Stimulated activated CD8-positive, alpha-beta memory T cell treated with anti-CD3 and anti-CD28 coated beads, Interleukin-7, amount 100 ng/mL, for 24 hours (primary cell): Measurements from ENCODE around the gene AR.

Experiments used
- DNase-seq: peaks from one replicate; pipeline ENCODE4 v3.0.0-alpha.2; 2020; ENCODE audit warnings: low read depth

AR gene

GRCh38 chrX:67543818-67544217 is at the start of gene AR:
Gene AR (plus strand): TSS chrX:67544021. CDS start chrX:67545147, 1,126 bp downstream.
- DNase-seq, result no peak

GRCh38 chrX:67500617-67501016 is 43.2 kb upstream of the AR start:
- DNase-seq, result no peak

- no peak for DNase-seq
Measured at GRCh38 chrX:67503004-67503403, 40.8 kb upstream of the AR start.

- DNase-seq, result no peak
Measured at GRCh38 chrX:67503453-67503852, 40.4 kb upstream of the AR start.

- DNase-seq, result no peak
Measured at GRCh38 chrX:67520671-67521070, 23.1 kb upstream of the AR start.

GRCh38 chrX:67523002-67523681 is 20.7 kb upstream of the AR start:
- DNase-seq, result no peak

- no peak for DNase-seq
Measured at GRCh38 chrX:67523932-67524331, 19.9 kb upstream of the AR start.

- DNase-seq, result no peak
Measured at GRCh38 chrX:67524428-67524827, 19.4 kb upstream of the AR start.

GRCh38 chrX:67524950-67525691 is 18.7 kb upstream of the AR start:
- DNase-seq, result no peak

GRCh38 chrX:67536564-67536963 is 7.3 kb upstream of the AR start:
- DNase-seq, result no peak

GRCh38 chrX:67538383-67538782 is 5.4 kb upstream of the AR start:
- no peak for DNase-seq

- no peak for DNase-seq
Measured at GRCh38 chrX:67544281-67545035, 637 bp downstream of the AR start.

GRCh38 chrX:67545036-67545821 is 1.4 kb downstream of the AR start:
- DNase-seq, result no peak

- DNase-seq, result no peak
Measured at GRCh38 chrX:67545893-67546495, 2.2 kb downstream of the AR start.

- DNase-seq, result no peak
Measured at GRCh38 chrX:67546496-67547423, 2.9 kb downstream of the AR start.

GRCh38 chrX:67555578-67556203 is 11.9 kb downstream of the AR start:
- DNase-seq, result no peak

GRCh38 chrX:67558267-67558666 is 14.4 kb downstream of the AR start:
- no peak for DNase-seq

- no peak for DNase-seq
Measured at GRCh38 chrX:67563469-67564448, 19.9 kb downstream of the AR start.

GRCh38 chrX:67564475-67564874 is 20.7 kb downstream of the AR start:
- no peak for DNase-seq
